GM21529 (cell line): Measurements from ENCODE around the gene WNT9B.

ENCODE experiments used
- ATAC-seq: cut with Tn5 transposase; IDR thresholded peaks from one replicate; pipeline ENCODE4 v1.9.1; 2021; ENCODE audit not compliant: unreplicated experiment

Gene WNT9B

GRCh38 chr17:46879101-46879500, 27.7 kb downstream of the WNT9B start:
- no peak for ATAC-seq

DNA sequence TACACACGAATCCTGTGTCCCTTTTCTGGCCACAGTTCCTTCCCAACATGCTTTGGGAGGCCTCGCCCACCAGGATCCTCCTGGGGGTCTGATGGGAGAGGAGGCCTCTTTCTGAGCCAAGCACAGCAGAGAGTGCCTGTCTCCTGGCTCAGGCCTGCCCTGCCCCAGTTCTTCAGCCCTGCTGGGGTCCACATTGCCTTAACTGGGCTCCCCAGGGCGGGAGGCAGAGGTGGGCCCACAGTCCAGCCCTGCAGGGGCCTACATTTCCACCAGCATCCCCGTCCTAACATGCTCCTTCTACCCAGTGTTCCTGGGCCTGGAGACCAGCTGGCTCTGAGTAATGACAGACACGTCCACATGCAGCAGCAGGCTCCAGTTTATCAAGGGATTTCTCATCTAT, 29.6 kb downstream of the WNT9B start:
- no peak for ATAC-seq

DNA sequence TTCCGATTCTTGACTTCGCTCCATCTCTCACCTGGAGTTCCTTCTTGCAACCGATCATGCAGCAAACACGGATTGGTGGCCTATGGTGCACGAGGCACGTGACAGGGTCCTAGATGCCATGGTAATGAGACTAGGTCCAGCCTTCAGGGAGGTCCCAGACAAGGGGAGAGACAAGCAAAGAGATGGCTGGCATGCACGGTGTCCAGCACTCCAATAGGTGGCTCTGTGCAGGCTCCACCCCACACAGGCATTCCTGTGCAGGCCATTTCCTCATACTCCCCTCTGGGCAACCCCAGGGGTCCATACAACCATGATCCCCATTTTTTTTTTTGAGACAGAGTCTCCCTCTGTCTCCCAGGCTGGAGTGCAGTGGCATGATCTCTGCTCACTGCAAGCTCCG, 31.3 kb downstream of the WNT9B start:
- no peak for ATAC-seq

- ATAC-seq: no peak
Observed at GRCh38 chr17:46883871-46884520, 32.6 kb downstream of the WNT9B start.

DNA sequence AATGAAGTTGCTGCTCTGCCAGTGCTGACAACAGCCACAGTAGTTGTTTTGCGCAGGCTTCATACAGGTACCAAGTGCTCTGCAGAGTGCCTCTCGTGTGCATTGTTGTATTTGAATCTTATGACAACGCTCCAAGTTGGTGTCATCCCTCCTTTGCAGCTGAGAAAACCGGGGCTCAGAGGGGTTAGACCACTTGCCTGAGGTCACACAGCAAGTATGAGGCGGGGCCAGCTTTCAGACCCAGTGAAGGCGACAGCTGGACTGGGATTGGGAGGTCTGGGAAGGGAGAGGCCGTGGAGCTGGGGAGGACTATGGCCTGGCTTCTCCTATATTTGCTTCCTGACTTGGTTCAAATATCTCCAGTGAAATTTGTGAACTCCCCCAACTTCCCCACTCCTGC, 33.2 kb downstream of the WNT9B start:
- no peak for ATAC-seq

- no peak for ATAC-seq
Observed at GRCh38 chr17:46885415-46886309, 34.3 kb downstream of the WNT9B start.

- no peak for ATAC-seq
Observed at GRCh38 chr17:46886310-46886663, 34.9 kb downstream of the WNT9B start.

- ATAC-seq: no peak
Observed at GRCh38 chr17:46887717-46888116, 36.3 kb downstream of the WNT9B start.

DNA sequence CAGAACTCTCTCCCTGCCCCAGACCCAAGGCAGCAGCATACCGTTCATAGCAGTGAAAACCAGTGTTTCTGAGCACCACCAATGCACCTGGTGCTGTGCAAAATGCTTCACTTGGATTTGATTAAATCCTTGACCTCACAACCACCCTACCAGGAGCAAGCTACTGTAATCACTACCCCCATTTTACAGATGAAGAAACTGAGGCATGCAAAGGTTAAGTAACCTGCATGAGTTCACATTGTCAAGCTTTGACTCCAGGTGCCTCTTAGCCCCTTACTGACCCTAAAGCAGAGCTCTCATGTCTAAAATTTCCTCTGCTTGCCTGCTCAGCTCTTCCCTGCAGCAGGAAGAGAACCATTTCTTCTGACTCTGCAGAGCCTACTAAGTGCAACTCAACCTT, 37.3 kb downstream of the WNT9B start:
- no peak for ATAC-seq

- no peak for ATAC-seq
Observed at GRCh38 chr17:46889519-46889918, 38.1 kb downstream of the WNT9B start.

GRCh38 chr17:46889992-46890564, 38.7 kb downstream of the WNT9B start:
- no peak for ATAC-seq

DNA sequence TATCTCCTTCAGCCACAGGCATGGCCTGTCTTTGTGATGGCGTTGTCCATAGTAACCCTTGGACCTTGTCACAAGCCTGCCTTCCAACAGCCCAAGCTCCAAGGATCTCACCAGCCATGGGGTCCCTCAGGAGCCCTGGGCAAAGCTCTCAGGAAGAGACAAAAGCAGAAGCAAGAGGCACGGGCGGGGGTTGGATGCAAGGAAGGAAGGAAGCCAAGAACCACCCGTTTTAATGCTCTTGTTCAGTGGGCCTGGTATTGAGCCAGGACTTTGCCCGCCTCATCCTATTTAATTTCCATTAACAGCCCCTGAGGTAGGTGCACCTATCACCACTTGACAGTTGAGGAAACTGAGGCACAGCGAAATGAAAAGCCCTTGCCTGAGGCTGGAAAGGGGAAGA, 39.3 kb downstream of the WNT9B start:
- ATAC-seq: no peak

- ATAC-seq: no peak
Observed at GRCh38 chr17:46892192-46892703, 40.9 kb downstream of the WNT9B start.

- ATAC-seq: no peak
Observed at GRCh38 chr17:46894024-46894423, 42.6 kb downstream of the WNT9B start.

- no peak for ATAC-seq
Observed at GRCh38 chr17:46894476-46895151, 43.2 kb downstream of the WNT9B start.

DNA sequence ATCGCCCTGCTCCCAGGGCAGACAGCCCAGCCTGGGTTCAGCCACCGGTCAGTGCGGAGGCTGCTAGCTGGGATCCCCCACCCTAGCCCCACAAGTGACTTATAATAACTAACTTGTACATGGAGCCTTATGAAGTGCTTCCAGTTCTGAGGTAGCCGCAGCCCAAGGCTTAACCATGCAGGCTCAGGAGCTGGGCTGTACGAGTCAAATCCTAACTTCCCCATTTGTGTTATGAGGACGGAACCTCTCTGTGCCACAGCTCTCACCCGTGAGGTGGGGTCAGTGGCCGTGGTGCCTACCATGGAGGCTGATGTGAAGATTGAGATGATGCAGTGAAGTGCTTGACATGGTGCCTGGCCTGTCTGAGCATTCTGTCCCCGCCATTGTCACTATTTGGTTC, 43.8 kb downstream of the WNT9B start:
- no peak for ATAC-seq

- ATAC-seq: no peak
Observed at GRCh38 chr17:46896991-46897390, 45.6 kb downstream of the WNT9B start.

DNA sequence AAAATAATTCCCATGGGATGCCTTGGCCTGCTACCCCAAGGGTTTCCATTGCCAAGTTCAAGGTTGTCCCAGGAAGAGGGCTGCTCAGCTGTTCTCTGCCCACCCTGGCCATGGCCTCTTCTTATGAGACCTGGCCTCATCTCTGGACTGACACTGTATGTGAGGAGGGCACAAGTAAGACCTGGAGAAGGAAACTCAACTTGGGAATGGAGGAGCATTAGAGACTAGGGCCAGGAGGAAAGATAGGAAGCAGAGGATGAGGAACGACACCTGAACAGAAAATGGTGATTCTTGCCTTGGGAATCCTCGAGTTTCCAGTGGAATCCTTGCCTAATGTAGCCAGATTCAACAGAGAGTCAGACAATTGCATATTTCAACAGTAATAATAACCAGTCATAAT, 47.0 kb downstream of the WNT9B start:
- no peak for ATAC-seq

GRCh38 chr17:46898860-46899259, 47.5 kb downstream of the WNT9B start:
- no peak for ATAC-seq

DNA sequence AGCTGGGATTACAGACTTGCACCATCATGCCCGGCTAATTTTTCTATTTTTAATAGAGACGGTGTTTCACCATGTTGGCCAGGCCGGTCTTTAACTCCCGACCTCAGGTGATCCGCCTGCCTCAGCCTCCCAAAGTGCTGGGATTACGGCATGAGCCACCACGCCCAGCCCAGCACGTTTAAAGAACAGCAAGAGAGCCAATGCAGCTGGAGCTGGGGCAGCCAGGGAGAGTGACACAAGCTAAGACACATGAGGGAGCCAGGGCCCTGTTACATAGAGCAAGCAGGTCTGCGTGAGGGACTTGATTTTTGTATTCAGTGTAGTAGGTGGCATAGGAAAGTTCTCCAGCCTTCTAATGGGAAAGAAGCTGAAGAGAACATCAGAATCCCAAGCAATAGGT, 49.9 kb downstream of the WNT9B start:
- ATAC-seq: no peak
